NT2/D1 (cell line): ENCODE data around the gene ILRUN.
"Not testable (repeated sequence)": the region's sequence is repeated elsewhere in the genome, so short reads cannot be mapped to it uniquely, and the experiment has no call there.

ENCODE experiments used
- DNase-seq: peaks from one replicate; pipeline ENCODE4 v3.0.0-alpha.2; 2011; ENCODE audit warnings: low read depth, low spot score
- H3K27me3 ChIP-seq: 2 replicates; pipeline ENCODE4 v1.6.0; 2011; ENCODE audit warnings: mild to moderate bottlenecking; ENCODE audit not compliant: insufficient read length, insufficient read depth
- H3K36me3 ChIP-seq: 2 replicates; pipeline ENCODE4 v1.6.1; 2011; ENCODE audit warnings: mild to moderate bottlenecking, low read length, mixed read lengths; ENCODE audit not compliant: insufficient read depth, insufficient read length
- H3K4me1 ChIP-seq: 2 replicates; pipeline ENCODE4 v1.5.1; 2011; ENCODE audit not compliant: insufficient read depth, insufficient read length
- H3K4me3 ChIP-seq: 2 replicates; pipeline ENCODE4 v1.5.1; 2011; ENCODE audit warnings: low read depth; ENCODE audit not compliant: insufficient read length
- H3K9ac ChIP-seq: 2 replicates; pipeline ENCODE4 v1.6.0; 2011; ENCODE audit warnings: low read depth; ENCODE audit not compliant: insufficient read length
- H3K9me3 ChIP-seq: 2 replicates; pipeline ENCODE4 v1.5.1; 2011; ENCODE audit warnings: mild to moderate bottlenecking, low read length; ENCODE audit not compliant: insufficient read depth
- SUZ12 ChIP-seq: IDR thresholded peaks from 2 replicates; pipeline ENCODE4 v1.6.1; 2011; ENCODE audit not compliant: insufficient read length, insufficient read depth; ENCODE audit errors: extremely low read depth
- YY1 ChIP-seq: IDR thresholded peaks from 2 replicates; pipeline ENCODE4 v1.6.1; 2011; ENCODE audit not compliant: insufficient read length, insufficient read depth
- ZNF274 ChIP-seq: IDR thresholded peaks from 2 replicates; pipeline ENCODE4 v1.6.1; 2011; ENCODE audit warnings: mild to moderate bottlenecking, low read depth, low read length

ILRUN gene

GRCh38 chr6:34671367-34671766 is 25.2 kb downstream of the ILRUN start:
- DNase-seq = no peak
- no peak for TF ChIP-seq SUZ12
- no peak for TF ChIP-seq ZNF274
- TF ChIP-seq YY1 = no peak
- Histone ChIP-seq H3K27me3 (no peaks in the 10 kb centered on the region), H3K4me3 (no peak overlapping the region), H3K9me3 (no peaks in the 10 kb centered on the region), H3K9ac (no peak overlapping the region), H3K36me3 (no peaks in the 10 kb centered on the region), H3K4me1 (no peaks in the 10 kb centered on the region)

DNA sequence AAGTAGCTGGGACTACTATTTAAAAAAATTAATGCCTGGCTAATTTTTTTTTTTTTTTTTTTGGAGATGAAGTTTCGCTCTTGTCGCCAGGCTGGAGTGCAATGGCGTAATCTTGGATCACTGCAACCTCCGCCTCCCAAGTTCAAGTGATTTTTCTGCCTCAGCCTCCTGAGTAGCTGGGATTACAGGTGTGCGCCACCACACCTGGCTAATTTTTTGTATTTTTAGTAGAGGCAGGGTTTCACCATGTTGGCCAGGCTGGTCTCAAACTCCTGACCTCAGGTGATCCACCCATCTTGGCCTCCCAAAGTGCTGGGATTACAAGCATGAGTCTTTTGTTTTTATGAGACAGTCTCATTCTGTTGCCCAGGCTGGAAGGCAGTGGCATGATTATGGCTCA is 27.8 kb downstream of the ILRUN start:
- H3K9ac ChIP-seq, H3K4me3 ChIP-seq, DNase-seq, H3K9me3 ChIP-seq, H3K36me3 ChIP-seq, H3K27me3 ChIP-seq, H3K4me1 ChIP-seq: not testable (repeated sequence)

DNA sequence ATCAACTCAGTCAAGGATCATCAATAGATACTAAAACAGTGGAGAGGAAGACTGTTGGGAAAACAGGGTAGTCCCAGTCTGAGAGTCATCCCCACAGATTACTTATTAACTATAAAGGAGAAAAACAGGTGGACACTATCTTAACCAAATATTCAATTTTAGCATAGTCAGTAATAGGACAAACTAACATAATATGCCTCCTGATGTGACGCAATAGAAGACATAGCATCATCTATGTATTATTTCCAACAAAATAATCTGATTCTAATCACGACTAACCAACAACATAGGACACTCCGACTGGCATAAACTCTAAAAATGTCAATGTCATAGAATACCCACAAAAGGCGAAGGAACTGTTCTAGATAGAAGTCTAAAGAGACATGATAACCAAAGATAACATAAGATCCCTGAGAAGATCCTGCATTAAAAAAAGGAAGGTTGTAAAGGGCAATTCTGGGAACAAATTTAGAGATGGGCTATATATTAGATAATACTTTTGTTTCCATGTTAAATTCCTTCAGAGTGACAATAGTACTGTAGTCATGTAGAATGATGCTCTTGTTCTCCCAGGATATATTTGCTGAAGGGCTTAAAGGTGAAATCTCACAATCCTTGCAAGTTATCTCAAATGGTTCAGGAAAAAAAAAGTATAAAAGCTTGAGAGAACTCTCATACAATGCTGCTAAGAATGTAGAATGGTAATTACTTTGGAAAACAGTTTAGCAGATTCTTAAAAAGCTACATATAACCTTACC is 28.9 kb downstream of the ILRUN start:
- TF ChIP-seq YY1 = no peak
- no peak for TF ChIP-seq ZNF274
- no peak for TF ChIP-seq SUZ12
- no peaks in the 10 kb centered on the region for H3K9me3 ChIP-seq
- no peak overlapping the region for H3K9ac ChIP-seq
- H3K27me3 ChIP-seq = no peaks in the 10 kb centered on the region
- H3K4me3 ChIP-seq = no peak overlapping the region
- DNase-seq = no peak
- H3K36me3 ChIP-seq = no peaks in the 10 kb centered on the region
- no peaks in the 10 kb centered on the region for H3K4me1 ChIP-seq

DNA sequence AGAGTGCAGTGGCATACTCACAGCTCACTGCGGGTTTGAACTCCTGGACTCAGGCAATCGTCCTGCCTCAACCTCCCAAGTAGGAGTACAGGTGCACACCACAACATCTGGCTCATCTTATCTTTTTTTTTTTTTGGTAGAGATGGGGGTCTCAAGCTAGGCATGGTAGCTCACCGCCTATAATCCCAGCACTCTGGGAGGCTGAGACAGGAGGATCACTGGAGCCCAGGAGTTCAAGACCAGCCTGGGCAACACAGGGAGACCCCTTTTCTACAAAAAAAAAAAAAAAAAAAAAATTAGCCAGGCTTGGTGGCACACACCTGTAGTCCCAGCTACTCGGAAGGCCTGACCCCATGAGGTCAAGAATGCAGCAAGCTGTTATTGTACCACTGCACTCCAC is 31.5 kb downstream of the ILRUN start:
- Histone ChIP-seq H3K4me1 (no peaks in the 10 kb centered on the region), H3K9me3 (no peaks in the 10 kb centered on the region), H3K9ac (no peak overlapping the region), H3K36me3 (no peaks in the 10 kb centered on the region), H3K4me3 (no peak overlapping the region), H3K27me3 (no peaks in the 10 kb centered on the region)
- no peak for DNase-seq
- no peak for TF ChIP-seq ZNF274
- no peak for TF ChIP-seq YY1

- Histone ChIP-seq H3K9me3 (no peaks in the 10 kb centered on the region), H3K27me3 (no peaks in the 10 kb centered on the region), H3K36me3 (no peaks in the 10 kb centered on the region), H3K9ac (no peak overlapping the region), H3K4me1 (no peaks in the 10 kb centered on the region), H3K4me3 (no peak overlapping the region)
- TF ChIP-seq ZNF274 = no peak
- TF ChIP-seq YY1 = no peak
- no peak for TF ChIP-seq SUZ12
- DNase-seq = no peak
Observed at GRCh38 chr6:34664256-34664971, 32.2 kb downstream of the ILRUN start.

DNA sequence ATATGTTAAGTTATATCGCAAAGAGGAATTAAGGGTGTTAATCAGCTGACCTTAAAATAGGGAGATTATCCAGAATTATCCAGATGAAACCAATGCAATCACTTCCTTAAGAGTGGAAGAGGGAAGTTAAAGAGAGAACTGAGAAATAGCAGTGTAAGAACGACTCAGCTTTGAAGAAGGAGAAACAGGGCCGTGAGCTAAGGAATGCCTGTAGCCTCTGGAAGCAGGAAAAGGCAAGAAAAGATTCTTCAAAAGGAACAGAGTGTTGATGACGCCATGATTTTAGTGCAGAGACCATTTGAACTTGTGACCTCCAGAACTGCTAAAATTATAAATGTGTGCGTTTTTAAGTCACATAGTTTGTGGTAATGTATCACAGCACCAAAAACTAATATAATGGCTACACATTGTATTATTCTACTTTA is 32.7 kb downstream of the ILRUN start:
- Histone ChIP-seq H3K27me3 (no peaks in the 10 kb centered on the region), H3K4me1 (peaks cover under 1% of the 10 kb centered on the region), H3K9ac (no peak overlapping the region), H3K36me3 (no peaks in the 10 kb centered on the region), H3K9me3 (no peaks in the 10 kb centered on the region), H3K4me3 (no peak overlapping the region)
- no peak for TF ChIP-seq ZNF274
- no peak for TF ChIP-seq SUZ12
- no peak for TF ChIP-seq YY1
- DNase-seq = no peak

DNA sequence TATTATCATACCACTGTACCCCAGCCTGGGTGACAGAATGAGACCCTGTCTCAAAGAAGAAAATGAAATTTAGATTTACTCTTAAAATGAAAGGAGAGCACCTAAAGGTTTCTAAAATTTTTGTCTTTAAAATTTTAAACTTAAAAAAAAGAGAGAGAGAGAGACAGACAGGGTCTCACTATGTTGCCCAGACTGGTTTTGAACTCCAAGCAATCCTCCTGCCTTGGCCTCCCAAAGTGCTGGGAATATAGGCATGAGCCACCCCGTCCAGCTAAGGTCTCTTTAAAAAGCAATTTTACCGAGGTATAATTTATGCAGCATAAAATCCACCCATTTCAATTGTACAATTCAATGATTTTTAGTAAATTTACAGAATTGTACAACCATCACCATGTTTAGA is 33.2 kb downstream of the ILRUN start:
- no peak overlapping the region for H3K9ac ChIP-seq
- TF ChIP-seq ZNF274 = no peak
- no peak for TF ChIP-seq YY1

GRCh38 chr6:34661357-34661756 is 35.2 kb downstream of the ILRUN start:
- H3K9ac ChIP-seq = no peak overlapping the region

More for the DNA sequence above, 33.2 kb downstream of the ILRUN start:
- no peak for DNase-seq
- Histone ChIP-seq H3K9me3 (no peaks in the 10 kb centered on the region), H3K36me3 (no peaks in the 10 kb centered on the region), H3K4me3 (no peak overlapping the region), H3K27me3 (no peaks in the 10 kb centered on the region), H3K4me1 (peaks cover 3% of the 10 kb centered on the region)

More at GRCh38 chr6:34661357-34661756, 35.2 kb downstream of the ILRUN start:
- TF ChIP-seq YY1 (no peak), SUZ12 (no peak), ZNF274 (no peak)
- no peak for DNase-seq
- H3K27me3 ChIP-seq = no peaks in the 10 kb centered on the region
- no peaks in the 10 kb centered on the region for H3K9me3 ChIP-seq
- no peaks in the 10 kb centered on the region for H3K36me3 ChIP-seq
- H3K4me1 ChIP-seq = peaks cover 3% of the 10 kb centered on the region
- no peak overlapping the region for H3K4me3 ChIP-seq
